Measurements from ENCODE around the gene MDM2.

MDM2 gene

GRCh38 chr12:68823696-68824095 is 15.7 kb downstream of the MDM2 start:
- Histone ChIP-seq H3K4me3 (ENCODE audit: low read length) (no peak overlapping the region), H3K9me3 (ENCODE audit: insufficient read depth, low read depth, low read length) (no peaks in the 10 kb centered on the region), H3K27me3 (ENCODE audit: insufficient read depth, low read length) (no peaks in the 10 kb centered on the region), H3K27ac (ENCODE audit: low read length) (no peak overlapping the region), H3K4me1 (ENCODE audit: insufficient read depth, low read length) (no peaks in the 10 kb centered on the region), H3K9ac (ENCODE audit: low read depth, low read length) (no peak overlapping the region), H3K36me3 (ENCODE audit: insufficient read depth, low read depth, low read length) (peaks cover 99% of the 10 kb centered on the region)

- H3K36me3 ChIP-seq (ENCODE audit: insufficient read depth, low read depth, low read length), result peaks cover 99% of the 10 kb centered on the region
Observed at GRCh38 chr12:68824131-68824530, 16.2 kb downstream of the MDM2 start.

GRCh38 chr12:68824597-68825250 is 16.7 kb downstream of the MDM2 start:
- Histone ChIP-seq H3K4me3 (ENCODE audit: low read length) (no peak overlapping the region), H3K36me3 (ENCODE audit: insufficient read depth, low read depth, low read length) (peaks cover 99% of the 10 kb centered on the region), H3K27ac (ENCODE audit: low read length) (no peak overlapping the region), H3K4me1 (ENCODE audit: insufficient read depth, low read length) (no peaks in the 10 kb centered on the region), H3K27me3 (ENCODE audit: insufficient read depth, low read length) (no peaks in the 10 kb centered on the region), H3K9me3 (ENCODE audit: insufficient read depth, low read depth, low read length) (no peaks in the 10 kb centered on the region), H3K9ac (ENCODE audit: low read depth, low read length) (no peak overlapping the region)

More at GRCh38 chr12:68824131-68824530, 16.2 kb downstream of the MDM2 start:
- Histone ChIP-seq H3K9me3 (ENCODE audit: insufficient read depth, low read depth, low read length) (no peaks in the 10 kb centered on the region), H3K9ac (ENCODE audit: low read depth, low read length) (no peak overlapping the region), H3K27ac (ENCODE audit: low read length) (no peak overlapping the region), H3K27me3 (ENCODE audit: insufficient read depth, low read length) (no peaks in the 10 kb centered on the region), H3K4me1 (ENCODE audit: insufficient read depth, low read length) (no peaks in the 10 kb centered on the region), H3K4me3 (ENCODE audit: low read length) (no peak overlapping the region)

GRCh38 chr12:68825569-68826217 is 17.7 kb downstream of the MDM2 start:
- peaks cover 98% of the 10 kb centered on the region for H3K36me3 ChIP-seq (ENCODE audit: insufficient read depth, low read depth, low read length)
- H3K9ac ChIP-seq (ENCODE audit: low read depth, low read length), result no peak overlapping the region
- no peak overlapping the region for H3K27ac ChIP-seq (ENCODE audit: low read length)
- H3K4me1 ChIP-seq (ENCODE audit: insufficient read depth, low read length), result no peaks in the 10 kb centered on the region
- no peaks in the 10 kb centered on the region for H3K9me3 ChIP-seq (ENCODE audit: insufficient read depth, low read depth, low read length)
- H3K4me3 ChIP-seq (ENCODE audit: low read length), result no peak overlapping the region
- no peaks in the 10 kb centered on the region for H3K27me3 ChIP-seq (ENCODE audit: insufficient read depth, low read length)

- Histone ChIP-seq H3K4me1 (ENCODE audit: insufficient read depth, low read length) (no peaks in the 10 kb centered on the region), H3K27me3 (ENCODE audit: insufficient read depth, low read length) (no peaks in the 10 kb centered on the region), H3K9me3 (ENCODE audit: insufficient read depth, low read depth, low read length) (no peaks in the 10 kb centered on the region), H3K36me3 (ENCODE audit: insufficient read depth, low read depth, low read length) (peaks cover 94% of the 10 kb centered on the region), H3K27ac (ENCODE audit: low read length) (no peak overlapping the region), H3K9ac (ENCODE audit: low read depth, low read length) (no peak overlapping the region), H3K4me3 (ENCODE audit: low read length) (no peak overlapping the region)
Observed at GRCh38 chr12:68827895-68828671, 20.1 kb downstream of the MDM2 start.

GRCh38 chr12:68828672-68829068 is 20.7 kb downstream of the MDM2 start:
- H3K9me3 ChIP-seq (ENCODE audit: insufficient read depth, low read depth, low read length), result no peaks in the 10 kb centered on the region
- H3K27me3 ChIP-seq (ENCODE audit: insufficient read depth, low read length), result no peaks in the 10 kb centered on the region
- no peaks in the 10 kb centered on the region for H3K4me1 ChIP-seq (ENCODE audit: insufficient read depth, low read length)
- H3K27ac ChIP-seq (ENCODE audit: low read length), result no peak overlapping the region
- H3K36me3 ChIP-seq (ENCODE audit: insufficient read depth, low read depth, low read length), result peaks cover 91% of the 10 kb centered on the region
- H3K9ac ChIP-seq (ENCODE audit: low read depth, low read length), result no peak overlapping the region
- H3K4me3 ChIP-seq (ENCODE audit: low read length), result no peak overlapping the region

- peaks cover 6% of the 10 kb centered on the region; the same call in 1 of the 2 replicates for H3K4me1 ChIP-seq (ENCODE audit: insufficient read depth, low read length)
- no peak overlapping the region for H3K4me3 ChIP-seq (ENCODE audit: low read length)
- no peaks in the 10 kb centered on the region for H3K27me3 ChIP-seq (ENCODE audit: insufficient read depth, low read length)
- H3K9me3 ChIP-seq (ENCODE audit: insufficient read depth, low read depth, low read length), result no peaks in the 10 kb centered on the region
- H3K27ac ChIP-seq (ENCODE audit: low read length), result no peak overlapping the region
- peaks cover 90% of the 10 kb centered on the region for H3K36me3 ChIP-seq (ENCODE audit: insufficient read depth, low read depth, low read length)
- no peak overlapping the region for H3K9ac ChIP-seq (ENCODE audit: low read depth, low read length)
Observed at GRCh38 chr12:68831272-68831671, 23.3 kb downstream of the MDM2 start.

GRCh38 chr12:68831751-68832503 is 23.9 kb downstream of the MDM2 start:
- H3K27me3 ChIP-seq (ENCODE audit: insufficient read depth, low read length), result no peaks in the 10 kb centered on the region
- H3K9me3 ChIP-seq (ENCODE audit: insufficient read depth, low read depth, low read length), result no peaks in the 10 kb centered on the region
- H3K4me3 ChIP-seq (ENCODE audit: low read length), result no peak overlapping the region
- peaks cover 6% of the 10 kb centered on the region; the same call in 1 of the 2 replicates for H3K4me1 ChIP-seq (ENCODE audit: insufficient read depth, low read length)
- peaks cover 91% of the 10 kb centered on the region for H3K36me3 ChIP-seq (ENCODE audit: insufficient read depth, low read depth, low read length)
- H3K9ac ChIP-seq (ENCODE audit: low read depth, low read length), result no peak overlapping the region
- no peak overlapping the region for H3K27ac ChIP-seq (ENCODE audit: low read length)

- peaks cover 91% of the 10 kb centered on the region for H3K36me3 ChIP-seq (ENCODE audit: insufficient read depth, low read depth, low read length)
- H3K27ac ChIP-seq (ENCODE audit: low read length), result no peak overlapping the region
- H3K4me3 ChIP-seq (ENCODE audit: low read length), result no peak overlapping the region
- peaks cover 6% of the 10 kb centered on the region; the same call in 1 of the 2 replicates for H3K4me1 ChIP-seq (ENCODE audit: insufficient read depth, low read length)
- no peak overlapping the region for H3K9ac ChIP-seq (ENCODE audit: low read depth, low read length)
- H3K9me3 ChIP-seq (ENCODE audit: insufficient read depth, low read depth, low read length), result no peaks in the 10 kb centered on the region
- no peaks in the 10 kb centered on the region for H3K27me3 ChIP-seq (ENCODE audit: insufficient read depth, low read length)
Observed at GRCh38 chr12:68832504-68832867, 24.5 kb downstream of the MDM2 start.

- H3K9me3 ChIP-seq (ENCODE audit: insufficient read depth, low read depth, low read length), result no peaks in the 10 kb centered on the region
- H3K4me1 ChIP-seq (ENCODE audit: insufficient read depth, low read length), result peaks cover 6% of the 10 kb centered on the region; the same call in 1 of the 2 replicates
- no peak overlapping the region for H3K9ac ChIP-seq (ENCODE audit: low read depth, low read length)
- H3K36me3 ChIP-seq (ENCODE audit: insufficient read depth, low read depth, low read length), result peaks cover 91% of the 10 kb centered on the region
- no peak overlapping the region for H3K27ac ChIP-seq (ENCODE audit: low read length)
- no peaks in the 10 kb centered on the region for H3K27me3 ChIP-seq (ENCODE audit: insufficient read depth, low read length)
- H3K4me3 ChIP-seq (ENCODE audit: low read length), result no peak overlapping the region
Observed at GRCh38 chr12:68833508-68833907, 25.5 kb downstream of the MDM2 start.

- H3K4me1 ChIP-seq (ENCODE audit: insufficient read depth, low read length), result peaks cover 6% of the 10 kb centered on the region; the same call in 1 of the 2 replicates
- H3K27me3 ChIP-seq (ENCODE audit: insufficient read depth, low read length), result no peaks in the 10 kb centered on the region
- peaks cover 92% of the 10 kb centered on the region for H3K36me3 ChIP-seq (ENCODE audit: insufficient read depth, low read depth, low read length)
- H3K27ac ChIP-seq (ENCODE audit: low read length), result no peak overlapping the region
- H3K9ac ChIP-seq (ENCODE audit: low read depth, low read length), result no peak overlapping the region
- H3K4me3 ChIP-seq (ENCODE audit: low read length), result no peak overlapping the region
- H3K9me3 ChIP-seq (ENCODE audit: insufficient read depth, low read depth, low read length), result no peaks in the 10 kb centered on the region
Observed at GRCh38 chr12:68835333-68835908, 27.4 kb downstream of the MDM2 start.

All from iPS-20b (cell line).